DMS53 treated with DMSO at 0.1 percent for 48 hours (cell line): Measurements from ENCODE around the gene ADAM11.
A peak's percentile ranks its signal among the peaks of the same experiment; 100 is the strongest.

Experiments used
- DNase-seq: peaks from one replicate; lab custom pipeline; 2025; ENCODE audit not compliant: unreplicated experiment; lab: John Stamatoyannopoulos, UW

Gene ADAM11

DNA sequence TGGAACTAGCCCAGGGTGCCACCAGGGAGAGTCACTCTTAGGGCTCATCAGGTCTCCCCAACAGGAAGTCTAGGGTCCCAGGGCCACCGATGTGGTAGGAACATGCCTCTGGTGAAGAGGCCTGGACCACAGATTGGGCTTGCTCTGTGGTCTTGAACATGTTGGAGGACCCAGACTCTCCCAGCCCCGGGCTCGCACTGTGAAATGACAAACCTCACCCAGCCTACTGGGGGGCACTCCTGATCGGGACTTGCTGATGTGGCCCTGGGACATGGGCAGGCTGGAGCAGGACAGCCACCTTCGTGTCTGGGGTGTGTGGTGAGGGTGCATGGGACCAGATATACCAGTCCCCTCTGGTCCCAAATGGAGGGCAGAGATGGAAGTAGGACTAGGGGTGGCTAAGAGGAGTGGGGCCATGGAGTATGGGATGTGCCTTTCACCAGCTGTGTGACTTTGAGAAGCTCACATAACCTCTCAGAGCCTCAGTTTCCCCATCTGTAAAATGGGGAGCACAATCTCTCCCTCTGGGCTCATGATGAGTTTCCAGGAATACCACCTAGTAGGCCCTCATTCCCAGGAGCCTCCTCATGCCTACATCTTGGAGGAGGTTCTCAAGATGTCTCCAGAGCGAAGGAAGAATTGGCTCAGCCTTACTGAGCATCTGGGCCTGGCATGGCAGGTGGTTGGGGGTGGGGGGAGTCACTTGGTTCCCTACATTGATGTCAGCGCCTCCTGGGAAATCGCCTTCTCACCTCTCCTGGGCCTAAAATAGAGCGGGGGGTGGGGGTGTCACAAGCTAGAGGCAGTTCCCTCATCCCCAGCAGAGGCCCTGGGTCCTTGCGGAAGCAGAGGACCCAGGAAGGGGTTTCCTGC lies 1.5 kb upstream of the ADAM11 start:
- no peak for DNase-seq

DNA sequence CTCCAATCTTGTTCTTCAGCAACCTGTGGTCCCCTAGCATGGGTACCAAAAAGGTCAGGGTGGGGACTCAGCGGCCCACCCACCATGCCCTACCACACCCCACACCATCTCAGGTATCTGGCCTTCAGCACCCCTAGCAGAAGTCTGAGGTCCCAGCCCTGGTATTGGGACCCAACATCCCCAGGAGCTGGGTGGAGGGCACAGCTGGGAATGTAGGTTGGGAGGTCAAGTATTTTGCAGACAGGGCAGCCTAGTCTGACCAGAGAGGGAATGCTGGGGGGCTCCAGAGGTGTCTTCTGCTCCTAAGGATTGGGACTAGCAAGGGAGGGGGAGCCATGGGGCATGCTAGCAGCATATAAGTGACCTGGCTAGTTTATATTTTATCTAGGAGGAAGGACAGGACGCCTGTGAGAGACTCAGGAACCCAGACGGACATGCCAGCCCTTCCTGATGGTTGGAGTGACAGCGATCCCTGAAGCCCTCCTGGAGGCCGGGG lies 822 bp upstream of the ADAM11 start:
- DNase-seq, result no peak

DNA sequence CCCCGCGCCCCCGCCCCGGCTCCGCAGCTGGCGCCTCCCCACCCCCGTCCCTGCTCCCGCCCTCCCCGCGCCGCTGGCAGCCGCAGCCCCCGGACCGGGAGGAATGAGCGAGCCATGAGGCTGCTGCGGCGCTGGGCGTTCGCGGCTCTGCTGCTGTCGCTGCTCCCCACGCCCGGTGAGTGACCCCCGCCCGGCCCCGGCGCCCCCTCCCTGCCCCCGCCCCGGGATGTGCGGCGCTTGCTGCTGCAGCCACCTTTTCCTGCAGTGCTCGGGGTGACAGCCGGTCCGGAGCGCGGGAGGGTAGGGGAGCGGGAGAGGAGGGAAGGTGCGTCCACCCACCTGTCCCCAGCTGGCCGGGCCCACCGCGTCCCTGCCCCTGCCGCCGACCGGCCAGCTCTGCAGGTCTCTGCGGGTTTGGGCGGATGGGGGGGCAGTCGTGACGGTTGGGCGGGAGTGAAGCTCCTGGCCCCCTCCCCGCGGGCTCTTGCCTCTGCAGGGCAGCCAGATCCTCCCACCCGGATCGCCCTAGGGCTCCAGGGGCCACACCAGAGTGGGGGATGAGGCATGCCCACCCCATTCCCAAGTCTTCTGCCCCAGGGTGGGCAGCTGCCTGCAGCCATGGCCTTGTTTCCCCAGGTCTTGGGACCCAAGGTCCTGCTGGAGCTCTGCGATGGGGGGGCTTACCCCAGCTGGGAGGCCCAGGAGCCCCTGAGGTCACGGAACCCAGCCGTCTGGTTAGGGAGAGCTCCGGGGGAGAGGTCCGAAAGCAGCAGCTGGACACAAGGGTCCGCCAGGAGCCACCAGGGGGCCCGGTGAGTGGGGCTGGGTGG lies 513 bp downstream of the ADAM11 start:
- DNase-seq, result no peak

DNA sequence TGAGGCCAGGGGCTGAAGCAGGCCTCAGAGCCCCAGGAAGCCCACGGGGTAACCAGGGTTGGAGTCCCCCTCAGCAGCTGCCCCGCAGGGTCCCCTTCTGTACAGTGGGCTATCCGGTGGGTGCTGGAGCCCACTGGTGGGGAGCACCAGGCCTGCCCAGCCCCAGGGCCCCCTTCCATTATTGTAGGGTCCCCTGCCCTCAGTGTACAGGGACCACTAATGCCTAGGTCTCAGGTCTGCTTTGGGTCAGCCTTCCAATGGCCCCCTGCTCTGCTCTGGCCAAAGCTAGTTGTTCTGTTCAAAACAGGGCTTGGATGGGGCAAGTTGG lies 1.1 kb downstream of the ADAM11 start:
- no peak for DNase-seq

DNA sequence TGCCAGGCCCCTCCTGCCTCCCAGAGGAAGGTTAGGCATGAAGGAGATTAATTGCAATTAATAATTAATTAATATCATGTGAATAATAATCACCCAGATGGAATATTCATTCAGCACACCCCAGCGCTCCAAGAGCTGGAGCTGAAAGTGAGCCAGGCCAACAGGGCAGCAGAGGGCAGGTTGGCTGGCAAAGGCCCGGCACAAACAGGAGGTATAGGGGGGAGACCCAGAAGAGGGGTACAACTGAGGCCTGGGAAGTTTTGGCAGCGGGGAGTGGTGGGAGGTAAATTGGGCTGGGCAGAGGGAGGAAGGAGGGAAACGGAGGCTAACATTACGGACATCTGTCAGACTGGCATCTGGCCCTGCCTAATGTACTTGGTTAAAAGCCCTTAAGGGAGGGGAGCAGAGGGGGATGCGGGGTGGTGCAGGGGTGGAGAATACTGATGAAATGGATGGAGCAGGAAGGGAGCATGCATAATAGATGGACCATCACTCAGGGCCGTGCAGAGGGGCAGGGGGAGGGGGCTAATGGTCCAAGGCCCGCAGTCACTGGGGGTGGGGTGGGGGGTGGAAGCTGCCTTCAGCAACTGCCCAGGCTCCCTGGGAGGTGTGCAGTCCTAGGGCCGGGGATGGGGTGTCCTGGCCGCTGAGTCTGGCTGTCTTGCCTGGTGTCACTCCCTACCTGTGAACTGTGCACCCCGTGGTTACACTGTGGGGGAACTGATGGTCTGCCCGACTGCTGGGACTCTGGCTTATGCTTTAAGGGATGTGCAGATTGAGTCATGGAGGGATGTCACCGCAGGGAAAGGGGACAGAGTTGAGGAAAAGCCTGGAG lies 1.9 kb downstream of the ADAM11 start:
- no peak for DNase-seq

DNA sequence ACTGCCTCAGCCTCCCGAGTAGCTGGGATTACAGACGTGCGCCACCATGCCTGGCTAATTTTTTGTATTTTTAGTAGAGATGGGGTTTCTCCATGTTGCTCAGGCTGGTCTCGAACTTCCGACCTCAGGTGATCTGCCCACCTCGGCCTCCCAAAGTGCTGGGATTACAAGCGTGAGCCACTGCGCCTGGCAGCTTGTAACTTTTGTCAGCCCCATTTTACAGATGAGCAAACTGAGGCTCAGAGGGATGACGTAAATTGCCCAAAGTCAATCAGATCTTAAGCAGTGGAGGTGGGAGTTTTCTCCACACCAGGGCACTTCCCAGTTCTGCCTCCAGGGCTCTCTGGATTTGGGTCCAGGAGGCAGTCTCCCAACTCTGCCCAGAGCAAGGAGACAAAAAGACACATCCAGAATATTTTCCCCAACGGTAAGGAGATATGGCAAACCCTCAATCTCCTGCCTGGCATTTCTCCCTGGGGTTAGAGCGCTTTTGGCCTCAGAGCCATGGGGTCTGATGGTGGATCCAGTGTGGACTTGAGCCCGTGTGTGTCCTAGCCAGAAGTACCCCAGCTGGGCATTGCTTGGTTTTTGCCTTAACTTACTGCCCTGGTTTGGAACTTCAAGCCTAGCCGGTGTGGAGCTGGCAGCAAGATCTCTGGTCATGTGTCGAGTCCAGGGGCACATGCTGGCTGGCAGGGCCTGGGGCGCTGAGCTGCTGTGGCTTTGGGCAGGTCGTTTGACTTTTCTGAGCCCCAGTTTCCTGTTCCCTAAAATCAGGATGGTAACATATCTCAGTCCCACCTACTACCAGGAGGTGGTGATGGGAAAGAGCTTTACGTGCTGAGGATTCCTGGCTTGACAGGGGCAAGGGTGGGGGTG lies 3.4 kb downstream of the ADAM11 start:
- DNase-seq, result no peak

DNA sequence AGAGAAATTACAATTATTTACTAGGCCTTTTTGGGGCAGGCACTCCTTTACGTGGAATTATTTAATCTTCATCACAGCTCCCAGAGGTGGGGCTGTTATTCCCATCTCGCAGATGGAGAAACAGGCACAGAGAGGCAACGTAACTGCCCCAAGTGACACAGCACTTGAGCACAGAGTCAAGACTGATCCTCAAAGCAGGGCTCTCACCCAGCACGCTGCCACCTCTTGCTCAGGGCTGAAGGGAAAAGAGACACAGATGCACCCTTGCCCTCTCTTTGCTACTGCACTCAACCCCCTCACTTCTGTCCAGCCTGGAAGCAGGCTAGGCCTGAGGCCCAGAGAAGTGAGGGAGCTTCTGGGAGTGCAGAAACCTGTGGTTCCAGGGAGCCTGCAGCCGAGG lies 4.4 kb downstream of the ADAM11 start:
- DNase-seq, result no peak

DNA sequence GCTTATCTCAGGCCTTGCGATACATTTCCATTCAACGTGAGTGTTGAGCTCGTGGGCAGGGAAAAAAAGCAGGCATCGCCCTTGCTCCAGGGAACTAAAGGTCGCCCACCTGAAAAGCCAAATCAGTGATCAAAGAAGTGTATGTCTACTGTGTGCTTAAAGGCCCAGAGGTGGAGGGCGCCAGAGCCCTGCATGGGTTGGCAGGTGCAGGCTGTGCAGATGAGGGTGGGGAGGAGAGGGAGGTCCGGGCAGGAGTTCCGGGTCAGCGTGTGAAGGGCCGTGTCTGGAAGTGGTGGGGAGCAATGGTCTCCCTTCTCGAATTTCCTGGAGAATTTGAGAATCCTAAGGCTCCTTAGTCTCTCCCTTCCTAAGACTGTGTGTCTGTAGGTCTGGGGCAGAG lies 7.2 kb downstream of the ADAM11 start:
- DNase-seq, result no peak

DNA sequence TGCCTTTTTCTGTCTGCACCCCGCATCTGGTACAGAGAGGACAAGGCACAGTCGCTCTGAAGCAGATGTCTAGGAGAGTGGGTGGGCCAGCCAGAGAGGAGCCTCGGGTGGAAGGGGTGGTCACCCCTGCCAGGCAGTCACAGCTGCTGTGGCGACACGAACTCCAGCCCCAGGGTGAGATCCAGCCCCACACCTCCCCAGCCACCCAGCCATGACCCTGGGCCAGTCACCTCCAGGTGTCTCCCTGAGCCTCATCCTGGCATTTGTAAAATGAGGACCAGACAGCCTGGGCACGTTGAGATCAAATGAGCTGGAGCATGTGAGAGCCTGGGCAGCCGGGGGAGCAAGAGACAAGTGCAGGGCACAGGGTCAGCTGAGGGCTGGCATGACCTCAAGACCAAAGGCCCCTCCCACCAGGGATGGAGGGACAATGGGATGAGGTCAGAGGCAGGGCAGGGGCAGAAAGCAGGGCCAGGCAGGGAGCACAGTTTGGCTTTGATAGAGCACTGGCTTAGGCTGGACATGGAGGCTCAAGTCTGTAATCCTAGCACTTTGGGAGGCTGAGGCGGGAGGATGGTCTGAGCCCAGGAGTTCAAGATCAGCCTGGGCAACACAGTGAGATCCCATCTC lies 7.7 kb downstream of the ADAM11 start:
- DNase-seq, result no peak

DNA sequence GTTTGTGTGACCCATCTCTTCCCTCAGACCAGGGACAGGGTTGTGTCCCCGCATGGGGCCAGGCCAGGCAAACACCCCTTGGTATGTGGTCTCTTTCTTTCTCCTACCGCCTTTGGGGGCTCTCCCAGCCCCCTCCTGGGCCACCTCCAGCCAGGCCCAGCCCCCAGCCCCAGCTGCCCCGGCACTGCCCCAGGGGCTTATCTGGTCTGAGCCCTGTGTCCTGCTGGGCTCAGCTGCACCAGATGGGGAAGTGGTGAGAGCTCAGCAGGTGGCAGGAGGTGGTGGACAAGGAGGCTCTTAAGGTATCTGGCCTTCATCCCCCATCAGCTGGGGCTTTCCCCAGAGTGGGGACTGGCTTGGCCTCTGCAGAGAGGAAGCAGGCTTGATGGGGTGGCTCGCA lies 8.7 kb downstream of the ADAM11 start:
- DNase-seq, result no peak

DNA sequence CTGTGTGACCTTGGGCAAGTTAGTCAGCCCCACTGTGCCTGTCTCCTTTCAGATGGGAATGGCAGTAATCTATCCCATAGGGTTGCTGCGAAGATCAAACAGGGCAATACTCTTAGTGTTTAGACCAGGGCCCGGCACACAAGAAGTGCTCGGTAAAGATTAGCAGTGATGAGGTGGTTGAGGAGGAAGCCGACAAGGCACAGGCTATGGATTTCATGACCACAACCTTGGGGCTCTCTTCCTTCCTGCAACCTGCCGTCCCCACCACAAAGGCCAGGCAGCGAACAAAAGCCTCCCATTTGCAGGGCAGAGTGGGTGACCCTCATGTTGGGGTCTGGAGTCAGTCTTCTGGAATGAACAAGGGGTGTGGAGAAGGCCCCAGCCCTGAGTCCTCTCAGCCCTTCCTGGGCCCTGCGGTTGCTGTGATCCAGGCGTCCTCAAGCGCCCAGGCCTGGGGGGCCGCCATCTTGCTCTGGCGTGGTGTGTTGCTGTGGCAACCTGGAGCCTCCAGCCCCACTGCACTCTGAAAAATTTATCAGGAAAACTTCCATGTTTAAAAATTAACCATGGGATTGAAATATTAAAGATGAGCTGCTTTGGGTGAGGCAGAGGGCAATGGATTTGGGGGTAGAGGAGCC lies 9.8 kb downstream of the ADAM11 start:
- no peak for DNase-seq

DNA sequence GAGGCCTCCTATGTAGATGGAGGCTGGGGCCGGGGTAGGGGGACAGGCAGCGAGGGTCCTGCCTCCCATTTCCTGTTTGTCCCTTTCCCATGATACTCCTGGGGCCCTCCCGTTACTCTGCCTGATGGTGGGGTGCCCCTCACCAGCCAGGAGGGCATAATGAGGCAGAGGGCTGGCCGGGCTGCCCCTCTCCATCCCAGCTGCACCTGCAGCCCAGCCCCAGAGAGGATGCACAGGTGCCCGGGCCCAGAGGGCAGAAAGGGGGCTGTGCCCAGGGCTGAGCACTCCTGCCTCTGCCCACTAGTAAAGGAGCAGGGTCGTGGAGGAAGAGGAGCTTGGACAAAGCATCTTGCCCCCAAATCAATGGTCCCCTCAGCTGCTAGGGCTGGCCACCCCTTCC lies 10.4 kb downstream of the ADAM11 start:
- DNase-seq, result no peak

DNA sequence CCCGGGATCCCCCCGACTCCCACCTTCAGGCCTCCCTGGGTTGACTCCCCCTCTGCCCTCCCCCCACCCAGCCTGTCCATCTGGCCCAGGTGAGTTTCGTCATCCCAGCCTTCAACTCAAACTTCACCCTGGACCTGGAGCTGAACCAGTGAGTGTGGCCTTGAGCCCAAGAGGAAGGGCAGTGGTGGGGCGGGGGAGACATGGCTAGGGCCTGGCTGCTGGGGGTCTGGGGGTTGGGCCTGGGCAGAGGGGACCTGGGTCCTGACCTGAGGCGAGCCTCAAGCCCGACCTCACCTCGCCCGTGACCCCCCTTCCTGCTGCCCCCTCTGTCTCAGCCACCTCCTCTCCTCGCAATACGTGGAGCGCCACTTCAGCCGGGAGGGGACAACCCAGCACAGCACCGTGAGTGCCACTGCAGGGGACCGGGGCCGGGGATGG lies 10.9 kb downstream of the ADAM11 start:
- no peak for DNase-seq

DNA sequence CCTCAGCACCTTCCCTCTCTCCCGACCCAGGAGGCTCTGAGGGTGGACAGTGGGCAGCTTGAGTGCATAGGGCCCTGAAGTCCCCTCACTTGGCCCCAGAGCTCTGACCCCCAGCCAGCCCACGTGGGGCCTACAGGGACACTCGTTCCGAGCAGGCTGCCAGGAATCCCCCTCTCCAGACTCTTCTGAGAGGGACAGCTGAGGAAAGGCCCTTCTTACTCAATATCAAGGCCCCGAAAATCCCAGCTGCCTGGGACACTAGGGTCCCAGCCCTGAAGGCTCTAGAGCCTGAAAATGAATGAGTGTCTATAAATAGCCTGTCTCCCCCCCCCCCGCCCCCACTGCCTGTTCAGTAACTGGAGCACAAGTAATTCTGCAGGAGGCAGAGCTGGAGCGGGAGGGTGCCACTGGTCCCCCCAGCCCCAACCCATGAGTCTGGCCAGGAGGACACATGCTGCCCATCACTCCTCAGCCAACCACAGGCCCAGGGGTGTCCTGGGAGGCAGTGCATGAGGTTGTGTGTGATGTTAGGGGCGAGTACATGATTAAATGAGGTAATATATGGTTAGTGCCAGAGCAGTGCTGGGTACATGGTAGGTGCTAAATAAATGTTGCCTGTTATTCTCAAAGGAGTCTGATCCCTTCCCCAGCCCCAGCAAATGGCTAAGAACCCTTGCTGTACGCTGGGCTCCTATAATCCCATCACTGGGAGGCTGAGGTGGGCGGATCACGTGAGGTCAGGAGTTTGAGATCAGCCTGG lies 11.6 kb downstream of the ADAM11 start:
- DNase-seq, result no peak

DNA sequence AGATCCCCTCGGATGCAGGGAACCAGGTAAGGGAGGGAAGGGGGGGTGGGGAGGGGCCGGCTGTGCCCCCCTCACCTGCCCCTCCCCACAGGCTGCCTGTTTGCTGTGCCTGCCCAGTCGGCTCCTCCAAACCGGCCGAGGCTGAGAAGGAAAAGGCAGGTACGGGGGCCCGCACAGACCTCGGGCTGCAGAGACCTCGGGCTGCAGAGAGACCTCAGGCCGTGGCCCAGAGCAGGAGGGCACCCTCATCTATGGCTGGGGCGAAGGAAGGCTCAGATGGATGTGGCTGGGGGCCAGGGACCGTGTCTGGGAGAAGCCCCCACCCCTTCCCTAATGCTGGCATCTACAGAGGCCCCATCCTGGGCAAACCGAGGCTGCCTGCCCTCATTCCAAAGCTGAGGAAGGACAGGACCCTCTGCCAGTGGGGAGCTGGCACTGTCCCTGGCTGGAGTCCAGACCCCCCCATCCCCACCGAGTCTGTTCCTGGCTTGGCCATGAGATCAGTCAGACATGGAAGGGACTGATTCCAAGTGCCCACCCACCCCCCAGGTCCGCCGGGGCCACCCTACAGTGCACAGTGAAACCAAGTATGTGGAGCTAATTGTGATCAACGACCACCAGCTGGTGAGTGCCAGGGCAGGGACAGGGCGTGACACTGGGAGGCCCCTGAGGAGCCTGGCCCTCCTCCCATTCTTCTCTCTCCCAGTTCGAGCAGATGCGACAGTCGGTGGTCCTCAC lies 13.7 kb downstream of the ADAM11 start:
- DNase-seq, result no peak

DNA sequence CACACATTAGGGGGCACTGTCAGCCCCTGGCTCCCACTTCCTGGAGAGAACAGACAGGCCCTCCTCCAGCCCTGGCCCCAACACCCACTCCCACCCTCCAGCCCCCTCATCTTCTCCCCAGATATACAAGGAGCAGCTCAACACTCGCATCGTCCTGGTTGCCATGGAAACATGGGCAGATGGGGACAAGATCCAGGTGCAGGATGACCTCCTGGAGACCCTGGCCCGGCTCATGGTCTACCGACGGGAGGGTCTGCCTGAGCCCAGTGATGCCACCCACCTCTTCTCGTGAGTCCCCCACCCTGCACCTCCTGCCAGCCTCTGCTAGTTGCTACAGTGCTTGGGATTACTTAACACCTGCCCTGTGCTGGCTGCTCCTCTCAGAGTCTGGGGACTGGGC lies 14.4 kb downstream of the ADAM11 start:
- no peak for DNase-seq

DNA sequence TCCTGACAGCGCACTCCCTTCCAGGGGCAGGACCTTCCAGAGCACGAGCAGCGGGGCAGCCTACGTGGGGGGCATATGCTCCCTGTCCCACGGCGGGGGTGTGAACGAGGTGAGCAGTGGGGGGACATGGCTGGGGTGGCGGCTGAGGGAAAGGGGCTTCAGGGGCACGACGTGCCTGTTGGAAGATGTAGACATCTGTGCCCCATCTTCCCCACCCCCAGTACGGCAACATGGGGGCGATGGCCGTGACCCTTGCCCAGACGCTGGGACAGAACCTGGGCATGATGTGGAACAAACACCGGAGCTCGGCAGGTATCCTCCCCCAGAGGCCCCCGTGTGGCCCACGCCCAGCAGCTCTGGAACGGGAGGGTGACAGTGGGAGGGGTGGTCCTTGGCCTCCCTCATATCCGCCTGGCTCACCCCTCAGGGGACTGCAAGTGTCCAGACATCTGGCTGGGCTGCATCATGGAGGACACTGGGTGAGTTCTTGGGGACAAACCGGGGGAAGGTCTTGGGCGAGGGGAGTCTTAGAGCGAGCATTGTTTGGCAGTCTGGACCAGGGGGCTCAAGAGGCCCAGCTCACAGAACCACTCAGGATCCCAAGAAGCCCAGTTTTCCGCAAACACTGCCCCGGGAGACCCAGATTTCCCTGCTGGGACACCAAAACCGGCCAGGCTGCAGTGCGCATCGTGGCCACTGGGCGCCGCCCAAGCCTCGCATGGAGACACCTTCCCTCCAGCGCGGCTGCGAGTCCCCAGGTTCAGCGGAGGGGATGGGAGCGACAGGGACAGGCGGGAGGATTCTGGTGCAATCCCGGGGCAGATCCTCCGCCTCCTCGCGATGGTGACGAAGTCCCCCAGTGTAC lies 15.7 kb downstream of the ADAM11 start:
- DNase-seq, result peak; percentile 81
